GM21717 (cell line): Measurements from ENCODE around the gene MACF1.
"Not testable (repeated sequence)": the region's sequence is repeated elsewhere in the genome, so short reads cannot be mapped to it uniquely, and the experiment has no call there.

Experiments used
- ATAC-seq: cut with Tn5 transposase; IDR thresholded peaks from one replicate; pipeline ENCODE4 v1.9.1; 2021; ENCODE audit warnings: mild to moderate bottlenecking, moderate library complexity; ENCODE audit not compliant: unreplicated experiment

Gene MACF1

GRCh38 chr1:39441797-39442196 lies 237.3 kb downstream of the MACF1 start:
- ATAC-seq: no peak

GRCh38 chr1:39445573-39445972 lies 241.1 kb downstream of the MACF1 start:
- no peak for ATAC-seq

DNA sequence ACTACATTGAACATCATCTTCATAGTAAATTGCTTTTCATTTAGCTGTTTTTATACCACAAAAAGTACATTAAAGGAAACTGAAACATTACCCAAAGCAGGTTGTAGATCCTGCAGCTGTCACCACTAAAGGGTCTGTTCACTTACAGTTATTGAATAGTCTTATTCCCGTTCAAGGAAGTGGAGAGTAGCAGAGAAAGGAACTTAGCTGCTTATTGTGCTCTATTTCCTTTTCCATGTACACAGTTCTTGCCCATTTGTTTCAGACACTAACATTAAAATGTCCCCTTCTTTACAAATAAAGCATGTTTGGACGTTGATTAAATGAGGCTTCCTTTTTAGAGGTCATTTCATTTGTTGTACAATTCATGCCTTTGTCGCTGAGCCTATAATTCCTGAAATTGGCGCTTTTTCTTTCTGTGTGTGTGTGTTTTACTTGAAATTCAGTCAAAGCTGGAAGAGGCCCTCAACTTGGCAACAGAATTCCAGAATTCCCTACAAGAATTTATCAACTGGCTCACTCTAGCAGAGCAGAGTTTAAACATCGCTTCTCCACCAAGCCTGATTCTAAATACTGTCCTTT lies 242.6 kb downstream of the MACF1 start:
- ATAC-seq: no peak

DNA sequence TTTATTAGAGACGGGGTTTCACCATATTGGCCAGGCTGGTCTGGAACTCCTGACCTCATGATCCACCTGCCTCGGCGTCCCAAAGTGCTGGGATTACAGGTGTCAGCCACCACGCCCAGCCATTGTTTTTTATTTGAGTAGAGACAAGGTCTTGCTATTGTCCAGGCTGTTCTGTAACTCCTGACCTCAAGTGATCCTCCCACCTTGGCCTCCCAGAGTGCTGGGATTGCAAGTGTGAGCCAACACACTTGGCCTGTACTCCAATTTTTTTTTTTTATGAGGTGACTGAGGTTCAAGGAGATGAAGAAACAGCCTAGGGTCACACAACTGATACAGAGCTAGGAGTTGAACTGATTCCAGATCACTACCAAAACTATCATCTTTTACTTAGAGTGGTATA lies 245.5 kb downstream of the MACF1 start:
- not testable (repeated sequence) for ATAC-seq

- ATAC-seq: no peak
Observed at GRCh38 chr1:39450956-39451606, 246.6 kb downstream of the MACF1 start.

GRCh38 chr1:39452081-39452480 lies 247.6 kb downstream of the MACF1 start:
- no peak for ATAC-seq

DNA sequence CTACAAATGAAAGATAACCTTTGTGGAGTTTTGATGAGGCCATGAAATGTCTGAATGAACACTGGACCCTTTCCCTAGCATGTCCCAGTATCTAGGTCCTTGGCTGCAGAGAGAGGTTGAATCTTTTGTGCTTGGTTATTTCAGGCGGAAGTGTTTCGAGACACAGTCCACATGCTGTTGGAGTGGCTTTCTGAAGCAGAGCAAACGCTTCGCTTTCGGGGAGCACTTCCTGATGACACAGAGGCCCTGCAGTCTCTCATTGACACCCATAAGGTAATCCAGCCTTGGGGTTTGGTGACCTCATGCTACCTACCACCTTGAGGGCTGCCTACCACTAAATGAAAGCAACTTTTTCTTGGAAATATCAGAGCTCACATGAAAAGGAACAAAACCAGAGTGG lies 248.0 kb downstream of the MACF1 start:
- ATAC-seq: no peak

- no peak for ATAC-seq
Observed at GRCh38 chr1:39453603-39454002, 249.1 kb downstream of the MACF1 start.

DNA sequence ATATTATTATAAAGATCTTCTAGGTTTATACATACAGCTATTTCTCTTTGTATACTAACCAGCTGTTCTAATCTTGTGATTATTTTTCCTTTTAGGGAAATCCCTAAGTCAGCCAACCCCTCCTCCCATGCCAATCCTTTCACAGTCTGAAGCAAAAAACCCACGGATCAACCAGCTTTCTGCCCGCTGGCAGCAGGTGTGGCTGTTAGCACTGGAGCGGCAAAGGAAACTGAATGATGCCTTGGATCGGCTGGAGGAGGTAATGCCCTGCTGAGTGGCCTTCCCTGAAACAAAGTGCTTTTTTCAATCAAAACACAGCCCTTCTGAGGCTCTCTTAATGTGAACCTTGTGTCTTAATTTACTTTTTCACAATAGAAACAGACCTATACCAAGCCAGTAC lies 254.5 kb downstream of the MACF1 start:
- no peak for ATAC-seq

GRCh38 chr1:39462074-39462473 lies 257.6 kb downstream of the MACF1 start:
- no peak for ATAC-seq

DNA sequence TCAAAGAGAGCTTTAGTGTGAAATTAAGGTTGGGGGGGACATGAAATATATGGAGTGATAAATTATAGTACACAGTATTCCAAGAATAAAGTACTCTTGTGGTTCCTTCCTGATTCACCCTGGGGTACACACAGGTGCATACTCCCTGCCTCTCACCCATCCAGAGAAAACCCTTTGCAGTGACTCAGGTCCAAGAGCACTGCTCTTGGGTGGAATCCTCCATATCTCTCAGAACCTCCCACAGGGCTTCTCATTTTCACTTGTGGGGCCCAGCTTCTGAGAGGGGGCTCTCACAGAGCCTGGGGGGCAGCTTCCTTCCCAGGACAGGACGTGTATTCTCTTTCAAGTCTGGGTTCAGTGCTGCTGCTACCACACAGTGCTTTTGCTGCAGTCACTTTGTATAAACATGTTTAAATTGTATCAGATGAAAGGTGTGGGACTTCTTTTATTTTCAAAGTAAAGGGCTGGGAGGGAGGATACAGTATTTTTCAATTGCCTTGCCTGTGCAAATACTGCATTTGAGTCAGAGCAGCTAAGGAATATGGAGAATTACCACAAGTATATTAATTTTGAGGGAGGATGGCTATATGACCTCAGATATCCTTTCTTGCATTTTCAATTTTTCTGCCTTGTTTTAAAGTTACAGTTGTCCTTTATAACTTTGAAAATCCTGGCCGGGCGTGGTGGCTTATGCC lies 262.1 kb downstream of the MACF1 start:
- no peak for ATAC-seq

- ATAC-seq: not testable (repeated sequence)
Observed at GRCh38 chr1:39467108-39467720, 262.7 kb downstream of the MACF1 start.

GRCh38 chr1:39469150-39469549 lies 264.7 kb downstream of the MACF1 start:
- ATAC-seq: no peak

DNA sequence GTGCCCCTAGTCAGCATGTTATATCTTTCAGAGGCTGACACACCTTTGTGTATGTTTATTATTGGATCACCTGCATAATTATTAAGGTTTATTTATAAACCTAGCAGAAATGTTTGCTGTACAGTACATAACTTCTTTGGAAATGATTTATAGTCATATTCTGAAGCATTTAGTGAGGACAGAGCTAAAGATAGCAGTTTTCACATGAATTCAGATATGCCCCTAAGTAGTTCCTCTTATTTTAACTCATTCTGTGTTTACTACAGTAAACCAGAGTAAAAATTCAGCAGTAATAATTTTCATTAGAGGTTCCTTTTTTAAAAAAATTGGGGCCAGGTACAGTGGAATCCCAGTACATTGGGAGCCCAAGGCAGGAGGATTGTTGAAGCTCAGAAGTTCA lies 265.5 kb downstream of the MACF1 start:
- no peak for ATAC-seq

GRCh38 chr1:39472826-39473225 lies 268.3 kb downstream of the MACF1 start:
- ATAC-seq: no peak

DNA sequence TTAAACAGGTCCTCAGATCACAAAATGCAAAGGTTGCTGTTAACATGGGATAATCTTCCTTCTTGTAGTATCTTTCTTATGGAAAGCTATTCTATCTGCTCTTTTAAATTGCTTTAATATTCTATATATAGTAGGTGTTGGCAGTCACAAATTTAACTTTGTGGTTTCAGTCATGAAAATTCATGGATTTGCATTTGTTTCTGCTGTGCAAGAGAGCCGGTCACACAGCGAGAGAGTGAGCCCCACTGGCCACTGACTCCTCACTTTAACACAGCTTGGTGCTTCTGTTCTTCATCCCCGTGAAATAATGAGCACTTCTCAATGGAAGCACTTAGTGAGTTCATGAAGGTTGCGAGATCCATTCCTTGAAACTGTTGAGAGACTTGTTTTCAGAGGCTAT lies 268.8 kb downstream of the MACF1 start:
- no peak for ATAC-seq

- ATAC-seq: no peak
Observed at GRCh38 chr1:39474810-39475209, 270.3 kb downstream of the MACF1 start.

DNA sequence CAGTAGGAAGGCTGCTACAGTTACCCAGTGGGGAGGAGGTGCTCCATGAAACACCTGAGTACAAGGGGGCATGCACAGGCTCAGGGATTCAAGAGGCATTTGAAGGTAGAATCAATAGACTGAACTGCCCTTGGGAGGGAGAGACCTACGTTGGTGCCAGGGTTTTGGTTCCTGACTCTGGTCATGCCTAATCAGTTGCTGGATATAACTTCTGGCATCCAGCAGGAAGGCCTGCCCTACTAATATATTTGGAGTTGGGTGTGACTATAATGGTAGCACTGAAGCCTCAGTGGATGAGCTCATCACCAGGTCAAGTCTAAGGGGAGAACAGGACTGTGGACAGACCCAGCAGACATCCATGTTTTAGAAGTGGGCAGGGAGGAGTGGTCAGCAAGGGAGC lies 271.1 kb downstream of the MACF1 start:
- not testable (repeated sequence) for ATAC-seq

DNA sequence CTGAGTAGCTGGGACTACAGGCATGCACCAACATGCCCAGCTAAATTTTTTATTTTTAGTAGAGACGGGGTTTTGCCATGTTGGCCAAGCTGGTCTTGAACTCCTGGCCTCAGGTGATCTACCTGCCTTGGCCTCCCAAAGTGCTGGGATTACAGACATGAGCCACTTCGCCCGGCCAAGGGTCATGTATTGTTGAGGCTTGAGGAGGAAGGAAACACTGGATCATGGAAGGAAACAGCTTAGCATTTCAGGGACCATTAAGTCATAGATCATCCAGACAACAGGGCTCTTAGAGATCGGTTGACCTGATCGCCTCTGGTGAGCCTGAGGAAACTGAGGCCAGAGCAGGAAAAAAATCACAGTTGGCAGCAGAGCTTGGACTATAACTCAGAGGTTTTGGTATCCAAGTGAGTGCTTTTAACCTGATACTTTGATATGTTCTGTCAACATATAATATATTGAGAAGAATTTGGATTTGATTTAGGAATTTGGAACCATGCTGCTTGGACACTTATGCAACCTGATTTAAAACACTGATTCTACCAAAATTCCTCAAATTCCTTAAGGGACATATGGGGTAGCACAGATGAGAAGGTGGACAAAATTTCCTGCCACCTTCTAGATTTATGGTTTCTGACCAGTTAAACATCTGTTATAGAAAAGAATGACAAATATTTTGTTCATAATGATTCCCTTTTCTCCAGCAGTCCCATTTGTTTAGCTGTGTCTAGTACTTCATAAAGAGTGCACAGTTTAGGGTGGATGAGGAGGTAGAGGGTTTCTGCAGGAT lies 273.8 kb downstream of the MACF1 start:
- no peak for ATAC-seq

DNA sequence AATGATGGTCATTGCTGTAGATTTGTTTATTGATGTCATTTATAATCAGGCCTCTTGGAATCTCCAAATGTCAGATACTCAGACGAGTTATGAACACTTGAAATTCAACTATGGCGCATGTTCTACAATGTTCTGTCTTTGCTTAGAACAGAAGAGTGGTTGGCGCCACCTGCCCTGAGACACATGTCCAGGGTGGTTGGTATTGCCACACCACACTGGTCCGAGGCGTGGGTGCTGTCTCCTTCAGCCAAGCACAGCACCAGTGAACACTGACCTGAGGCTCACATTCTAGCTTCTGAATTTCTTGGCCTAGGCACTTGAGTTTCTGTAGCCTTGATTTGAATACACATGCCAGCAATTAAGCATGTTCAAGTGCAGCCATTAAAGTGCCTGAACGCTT lies 276.8 kb downstream of the MACF1 start:
- no peak for ATAC-seq

DNA sequence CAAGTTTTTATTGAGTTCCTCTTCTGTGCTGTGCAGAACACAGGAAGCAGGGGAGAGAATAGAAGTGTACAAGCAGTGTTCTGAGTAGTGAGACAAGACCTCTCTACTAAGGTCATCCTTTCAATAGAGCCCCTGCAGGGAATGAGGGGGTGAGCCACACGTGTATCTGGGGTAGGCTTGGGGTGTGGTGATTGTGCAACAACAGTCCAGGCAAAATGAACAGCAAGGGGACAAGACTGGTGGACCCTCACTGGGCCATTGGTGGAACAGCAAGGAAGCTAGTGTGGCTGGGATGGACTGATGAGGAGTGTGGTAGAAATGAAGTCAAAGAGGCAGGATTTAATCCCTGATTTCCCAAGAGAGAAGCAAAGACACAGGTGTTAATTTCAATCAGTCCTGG lies 278.8 kb downstream of the MACF1 start:
- ATAC-seq: no peak
